ENCODE measurements around the gene CAVIN1.

GRCh38 chr17:42407289-42407836 is 15.7 kb downstream of the CAVIN1 start:
- TF ChIP-seq CTCF (IDR thresholded peaks at IDR 0.05) = no peak
- TF ChIP-seq POLR2A (IDR thresholded peaks at IDR 0.05) = no peak

Measured in sigmoid colon (tissue), 3 donors.